HEK293 (cell line): Measurements from ENCODE around the gene PGBD5.

ENCODE experiments used
- CTCF ChIA-PET: fragments of 350-600 bp; formaldehyde crosslinking; extraction: SDS; loops from one replicate; lab custom pipeline; 2021; ENCODE audit warnings: antibody characterized with exemption; lab: Yijun Ruan, JAX
- POLR2A ChIA-PET: fragments of 300-600 bp; formaldehyde crosslinking; extraction: SDS; loops from one replicate; lab custom pipeline; 2020; ENCODE audit warnings: antibody characterized with exemption, inconsistent platforms; lab: Yijun Ruan, JAX
- H3K27ac ChIP-seq: fragments of 200-500 bp; sonication (Bioruptor generic); 2 replicates; pipeline ENCODE4 v1.5.1; 2014; ENCODE audit warnings: low read depth, low read length, control low read depth, inconsistent platforms; ENCODE audit errors: extremely low read depth
- H3K36me3 ChIP-seq, 2 experiments: fragments of 200-500 bp in 1 of 2; sonication (Bioruptor generic) in 1 of 2; 1 replicate in 1 of 2; 2 replicates in 1 of 2; pipeline ENCODE4 v1.5.1; 2014 to 2017; ENCODE audit warnings: inconsistent platforms in 2 of 2, low read length in 2 of 2; ENCODE audit not compliant: control insufficient read depth in 2 of 2, insufficient read depth in 1 of 2
- H3K4me1 ChIP-seq: fragments of 200-500 bp; sonication (Bioruptor generic); 2 replicates; pipeline ENCODE4 v1.5.1; 2014; ENCODE audit warnings: mild to moderate bottlenecking, low read length, inconsistent platforms; ENCODE audit not compliant: control insufficient read depth, insufficient read depth
- H3K4me3 ChIP-seq: 2 replicates; pipeline ENCODE4 v1.5.1; 2011; ENCODE audit warnings: low read depth, mild to moderate bottlenecking, control low read depth, low read length, moderate library complexity
- H3K9me3 ChIP-seq: fragments of 200-500 bp; sonication (Bioruptor generic); 2 replicates; pipeline ENCODE4 v1.5.1; 2014; ENCODE audit warnings: low read depth, low read length, inconsistent platforms; ENCODE audit not compliant: control insufficient read depth, insufficient read depth
- FEZF1 ChIP-seq: fragments of 450-650 bp; formaldehyde crosslinking; IDR thresholded peaks from 2 replicates; pipeline ENCODE4 v1.5.1; 2016; ENCODE audit warnings: missing biosample characterization, missing genetic modification characterization
- GFI1B ChIP-seq: fragments of 450-650 bp; formaldehyde crosslinking; IDR thresholded peaks from 2 replicates; pipeline ENCODE4 v1.5.1; 2016; ENCODE audit warnings: missing biosample characterization, missing genetic modification characterization
- HOXC10 ChIP-seq: sonication (generic); formaldehyde crosslinking; IDR thresholded peaks from 2 replicates; pipeline ENCODE4 v1.8.1; 2023; ENCODE audit warnings: mild to moderate bottlenecking, missing genetic modification reagents
- KLF7 ChIP-seq: fragments of 450-650 bp; formaldehyde crosslinking; IDR thresholded peaks from 2 replicates; pipeline ENCODE4 v1.5.1; 2016; ENCODE audit warnings: missing biosample characterization, missing genetic modification characterization, borderline replicate concordance
- OSR2 ChIP-seq: fragments of 450-650 bp; formaldehyde crosslinking; IDR thresholded peaks from 2 replicates; pipeline ENCODE4 v1.5.1; 2016; ENCODE audit warnings: missing biosample characterization, missing genetic modification characterization
- SCRT1 ChIP-seq: fragments of 450-650 bp; formaldehyde crosslinking; IDR thresholded peaks from 2 replicates; pipeline ENCODE4 v1.5.1; 2016; ENCODE audit warnings: missing biosample characterization, missing genetic modification characterization, borderline replicate concordance
- SP2 ChIP-seq: fragments of 450-650 bp; formaldehyde crosslinking; IDR thresholded peaks from 2 replicates; pipeline ENCODE4 v1.5.1; 2016; ENCODE audit warnings: missing biosample characterization, missing genetic modification characterization
- ZNF121 ChIP-seq: fragments of 450-650 bp; formaldehyde crosslinking; IDR thresholded peaks from 2 replicates; pipeline ENCODE4 v1.5.1; 2016; ENCODE audit warnings: missing biosample characterization, missing genetic modification characterization
- ZNF133 ChIP-seq: fragments of 450-650 bp; formaldehyde crosslinking; IDR thresholded peaks from 2 replicates; pipeline ENCODE4 v1.5.1; 2016; ENCODE audit warnings: missing biosample characterization, missing genetic modification characterization
- ZNF155 ChIP-seq: fragments of 450-650 bp; formaldehyde crosslinking; IDR thresholded peaks from 2 replicates; pipeline ENCODE4 v1.5.1; 2016; ENCODE audit warnings: missing biosample characterization, missing genetic modification characterization
- ZNF174 ChIP-seq: fragments of 450-650 bp; formaldehyde crosslinking; IDR thresholded peaks from 2 replicates; pipeline ENCODE4 v1.5.0; 2017; ENCODE audit warnings: missing biosample characterization, mild to moderate bottlenecking, missing genetic modification characterization
- ZNF248 ChIP-seq: fragments of 450-650 bp; formaldehyde crosslinking; IDR thresholded peaks from 2 replicates; pipeline ENCODE4 v1.5.1; 2017; ENCODE audit warnings: missing biosample characterization, missing genetic modification characterization
- ZNF433 ChIP-seq: fragments of 450-650 bp; formaldehyde crosslinking; IDR thresholded peaks from 2 replicates; pipeline ENCODE4 v1.5.1; 2016; ENCODE audit warnings: missing biosample characterization, missing genetic modification characterization, low read depth
- ZNF473 ChIP-seq: fragments of 450-650 bp; formaldehyde crosslinking; IDR thresholded peaks from 2 replicates; pipeline ENCODE4 v1.5.1; 2017; ENCODE audit warnings: missing biosample characterization, missing genetic modification characterization
- ZNF501 ChIP-seq: fragments of 450-650 bp; formaldehyde crosslinking; IDR thresholded peaks from 2 replicates; pipeline ENCODE4 v1.5.1; 2016; ENCODE audit warnings: missing biosample characterization, missing genetic modification characterization
- ZNF529 ChIP-seq: fragments of 450-650 bp; formaldehyde crosslinking; IDR thresholded peaks from 2 replicates; pipeline ENCODE4 v1.5.1; 2017; ENCODE audit warnings: missing genetic modification characterization, missing biosample characterization; ENCODE audit not compliant: insufficient replicate concordance
- ZNF558 ChIP-seq: fragments of 450-650 bp; formaldehyde crosslinking; IDR thresholded peaks from 2 replicates; pipeline ENCODE4 v1.5.1; 2016; ENCODE audit warnings: missing biosample characterization, missing genetic modification characterization
- ZNF561 ChIP-seq: fragments of 450-650 bp; IDR thresholded peaks from 2 replicates; pipeline ENCODE4 v1.5.1; 2018; ENCODE audit warnings: missing biosample characterization, missing genetic modification characterization, borderline replicate concordance
- ZNF600 ChIP-seq: fragments of 450-650 bp; formaldehyde crosslinking; IDR thresholded peaks from 2 replicates; pipeline ENCODE4 v1.5.1; 2016; ENCODE audit warnings: missing biosample characterization, missing genetic modification characterization
- ZNF654 ChIP-seq: fragments of 450-650 bp; formaldehyde crosslinking; IDR thresholded peaks from 2 replicates; pipeline ENCODE4 v1.5.1; 2016; ENCODE audit warnings: low read depth, missing biosample characterization, missing genetic modification characterization
- TF ChIP-seq, protein P1 (sequence below): fragments of 450-650 bp; formaldehyde crosslinking; IDR thresholded peaks from 2 replicates; pipeline ENCODE4 v1.5.1; 2016; ENCODE audit warnings: missing biosample characterization, missing genetic modification characterization
- TF ChIP-seq, protein P2 (sequence below): fragments of 450-650 bp; formaldehyde crosslinking; IDR thresholded peaks from 2 replicates; pipeline ENCODE4; 2016; ENCODE audit warnings: missing biosample characterization, missing genetic modification characterization
- TF ChIP-seq, protein P3 (sequence below): fragments of 450-650 bp; formaldehyde crosslinking; IDR thresholded peaks from 2 replicates; pipeline ENCODE4 v1.5.1; 2016; ENCODE audit warnings: missing biosample characterization, missing genetic modification characterization
- TF ChIP-seq, protein P4 (sequence below): fragments of 450-650 bp; IDR thresholded peaks from 2 replicates; pipeline ENCODE4 v1.5.1; 2018; ENCODE audit warnings: missing biosample characterization, mild to moderate bottlenecking, missing genetic modification characterization
- TF ChIP-seq, protein P5 (sequence below): fragments of 450-650 bp; formaldehyde crosslinking; optimal IDR thresholded peaks from 2 replicates; pipeline ENCODE3; 2016; ENCODE audit warnings: missing biosample characterization, mild to moderate bottlenecking, missing genetic modification characterization
- TF ChIP-seq, protein P6 (sequence below): fragments of 450-650 bp; formaldehyde crosslinking; IDR thresholded peaks from 2 replicates; pipeline ENCODE4 v1.5.1; 2016; ENCODE audit warnings: missing biosample characterization, missing genetic modification characterization
- TF ChIP-seq, protein P7 (sequence below): fragments of 450-650 bp; formaldehyde crosslinking; IDR thresholded peaks from 2 replicates; pipeline ENCODE4 v1.5.1; 2016; ENCODE audit warnings: missing biosample characterization, missing genetic modification characterization

Gene PGBD5

DNA sequence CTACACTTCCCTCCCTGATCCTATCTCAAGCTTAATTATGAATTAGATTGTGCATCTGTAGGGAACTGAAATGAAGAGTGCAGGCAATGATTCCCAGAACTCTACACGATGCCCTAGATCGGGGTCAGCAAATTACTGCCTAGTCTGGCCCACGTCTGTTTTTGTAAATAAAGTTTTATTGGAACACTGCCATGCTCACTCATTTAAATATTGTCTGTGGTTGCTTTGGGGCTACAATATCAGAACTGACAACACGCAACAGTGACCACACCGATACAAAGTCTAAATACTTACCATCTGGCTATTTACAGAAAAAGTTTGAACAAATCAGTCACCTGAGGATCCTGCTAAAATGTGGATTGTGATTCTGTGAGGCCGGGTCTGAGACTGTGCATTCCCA, 74.1 kb downstream of the PGBD5 start:
- Histone ChIP-seq H3K4me3 (no peak overlapping the region), H3K4me1 (no peaks in the 10 kb centered on the region), H3K27ac (no peak overlapping the region), H3K36me3 (peaks cover 0 to 7% of the 10 kb centered on the region in 2 experiments; a peak in 1 of 3 replicates), H3K9me3 (no peaks in the 10 kb centered on the region)
- ChIA-PET CTCF (no interaction called here), POLR2A (no interaction called here)
- no peak for TF ChIP-seq ZNF558
- TF ChIP-seq ZNF473 (tag by site-specific recombination): no peak
- TF ChIP-seq ZNF155: no peak
- TF ChIP-seq SP2 (tag by site-specific recombination): no peak
- no peak for TF ChIP-seq GFI1B (tag by site-specific recombination)
- TF ChIP-seq, protein P1, sequence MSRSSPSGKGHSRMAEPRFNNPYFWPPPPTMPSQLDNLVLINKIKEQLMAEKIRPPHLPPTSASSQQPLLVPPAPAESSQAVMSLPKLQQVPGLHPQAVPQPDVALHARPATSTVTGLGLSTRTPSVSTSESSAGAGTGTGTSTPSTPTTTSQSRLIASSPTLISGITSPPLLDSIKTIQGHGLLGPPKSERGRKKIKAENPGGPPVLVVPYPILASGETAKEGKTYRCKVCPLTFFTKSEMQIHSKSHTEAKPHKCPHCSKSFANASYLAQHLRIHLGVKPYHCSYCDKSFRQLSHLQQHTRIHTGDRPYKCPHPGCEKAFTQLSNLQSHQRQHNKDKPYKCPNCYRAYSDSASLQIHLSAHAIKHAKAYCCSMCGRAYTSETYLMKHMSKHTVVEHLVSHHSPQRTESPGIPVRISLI: no peak
- no peak for TF ChIP-seq SCRT1 (tag by site-specific recombination)
- no peak for TF ChIP-seq ZNF561 (tag by site-specific recombination)
- no peak for TF ChIP-seq KLF7 (tag by site-specific recombination)
- no peak for TF ChIP-seq ZNF121 (tag by site-specific recombination)
- TF ChIP-seq ZNF600 (tag by site-specific recombination): no peak
- no peak for TF ChIP-seq ZNF248 (tag by site-specific recombination)
- TF ChIP-seq, protein P2, sequence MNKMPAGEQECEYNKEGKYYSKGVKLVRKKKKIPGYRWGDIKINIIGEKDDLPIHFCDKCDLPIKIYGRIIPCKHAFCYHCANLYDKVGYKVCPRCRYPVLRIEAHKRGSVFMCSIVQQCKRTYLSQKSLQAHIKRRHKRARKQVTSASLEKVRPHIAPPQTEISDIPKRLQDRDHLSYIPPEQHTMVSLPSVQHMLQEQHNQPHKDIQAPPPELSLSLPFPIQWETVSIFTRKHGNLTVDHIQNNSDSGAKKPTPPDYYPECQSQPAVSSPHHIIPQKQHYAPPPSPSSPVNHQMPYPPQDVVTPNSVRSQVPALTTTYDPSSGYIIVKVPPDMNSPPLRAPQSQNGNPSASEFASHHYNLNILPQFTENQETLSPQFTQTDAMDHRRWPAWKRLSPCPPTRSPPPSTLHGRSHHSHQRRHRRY (tag by site-specific recombination): no peak
- no peak for TF ChIP-seq ZNF174 (tag by site-specific recombination)
- TF ChIP-seq, protein P3, sequence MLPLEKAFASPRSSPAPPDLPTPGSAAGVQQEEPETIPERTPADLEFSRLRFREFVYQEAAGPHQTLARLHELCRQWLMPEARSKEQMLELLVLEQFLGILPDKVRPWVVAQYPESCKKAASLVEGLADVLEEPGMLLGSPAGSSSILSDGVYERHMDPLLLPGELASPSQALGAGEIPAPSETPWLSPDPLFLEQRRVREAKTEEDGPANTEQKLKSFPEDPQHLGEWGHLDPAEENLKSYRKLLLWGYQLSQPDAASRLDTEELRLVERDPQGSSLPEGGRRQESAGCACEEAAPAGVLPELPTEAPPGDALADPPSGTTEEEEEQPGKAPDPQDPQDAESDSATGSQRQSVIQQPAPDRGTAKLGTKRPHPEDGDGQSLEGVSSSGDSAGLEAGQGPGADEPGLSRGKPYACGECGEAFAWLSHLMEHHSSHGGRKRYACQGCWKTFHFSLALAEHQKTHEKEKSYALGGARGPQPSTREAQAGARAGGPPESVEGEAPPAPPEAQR (tag by site-specific recombination): no peak

DNA sequence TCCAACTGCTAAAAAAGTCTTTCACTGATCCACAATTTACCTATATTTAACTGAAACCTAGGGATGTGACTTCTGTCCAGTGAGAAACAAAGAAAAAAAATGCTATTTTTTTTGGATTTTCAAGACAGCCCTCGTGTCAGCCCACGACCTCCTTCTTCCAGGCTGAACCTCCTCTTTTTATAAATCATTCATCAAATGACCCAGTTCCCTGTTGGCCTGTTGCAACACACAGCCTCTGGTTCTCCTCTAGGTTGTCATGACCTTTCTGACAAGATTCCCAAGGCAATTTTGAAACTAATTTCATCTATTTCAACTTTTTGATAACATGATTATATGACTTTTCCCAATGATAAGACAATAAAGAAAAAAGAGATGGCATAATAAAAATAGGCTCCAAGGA, 74.6 kb downstream of the PGBD5 start:
- no peaks in the 10 kb centered on the region for H3K9me3 ChIP-seq
- no peak overlapping the region for H3K4me3 ChIP-seq
- no peak overlapping the region for H3K27ac ChIP-seq
- CTCF ChIA-PET: no interaction called here
- POLR2A ChIA-PET: no interaction called here
- peaks cover 0 to 7% of the 10 kb centered on the region in 2 experiments; a peak in 1 of 3 replicates for H3K36me3 ChIP-seq
- H3K4me1 ChIP-seq: no peaks in the 10 kb centered on the region
- no peak for TF ChIP-seq OSR2 (tag by site-specific recombination)
- no peak for TF ChIP-seq ZNF473 (tag by site-specific recombination)
- TF ChIP-seq, protein P4, sequence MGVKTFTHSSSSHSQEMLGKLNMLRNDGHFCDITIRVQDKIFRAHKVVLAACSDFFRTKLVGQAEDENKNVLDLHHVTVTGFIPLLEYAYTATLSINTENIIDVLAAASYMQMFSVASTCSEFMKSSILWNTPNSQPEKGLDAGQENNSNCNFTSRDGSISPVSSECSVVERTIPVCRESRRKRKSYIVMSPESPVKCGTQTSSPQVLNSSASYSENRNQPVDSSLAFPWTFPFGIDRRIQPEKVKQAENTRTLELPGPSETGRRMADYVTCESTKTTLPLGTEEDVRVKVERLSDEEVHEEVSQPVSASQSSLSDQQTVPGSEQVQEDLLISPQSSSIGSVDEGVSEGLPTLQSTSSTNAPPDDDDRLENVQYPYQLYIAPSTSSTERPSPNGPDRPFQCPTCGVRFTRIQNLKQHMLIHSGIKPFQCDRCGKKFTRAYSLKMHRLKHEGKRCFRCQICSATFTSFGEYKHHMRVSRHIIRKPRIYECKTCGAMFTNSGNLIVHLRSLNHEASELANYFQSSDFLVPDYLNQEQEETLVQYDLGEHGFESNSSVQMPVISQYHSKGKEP: no peak
- TF ChIP-seq, protein P5, sequence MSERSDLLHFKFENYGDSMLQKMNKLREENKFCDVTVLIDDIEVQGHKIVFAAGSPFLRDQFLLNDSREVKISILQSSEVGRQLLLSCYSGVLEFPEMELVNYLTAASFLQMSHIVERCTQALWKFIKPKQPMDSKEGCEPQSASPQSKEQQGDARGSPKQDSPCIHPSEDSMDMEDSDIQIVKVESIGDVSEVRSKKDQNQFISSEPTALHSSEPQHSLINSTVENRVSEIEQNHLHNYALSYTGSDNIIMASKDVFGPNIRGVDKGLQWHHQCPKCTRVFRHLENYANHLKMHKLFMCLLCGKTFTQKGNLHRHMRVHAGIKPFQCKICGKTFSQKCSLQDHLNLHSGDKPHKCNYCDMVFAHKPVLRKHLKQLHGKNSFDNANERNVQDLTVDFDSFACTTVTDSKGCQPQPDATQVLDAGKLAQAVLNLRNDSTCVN (tag by site-specific recombination): no peak
- TF ChIP-seq, protein P6, sequence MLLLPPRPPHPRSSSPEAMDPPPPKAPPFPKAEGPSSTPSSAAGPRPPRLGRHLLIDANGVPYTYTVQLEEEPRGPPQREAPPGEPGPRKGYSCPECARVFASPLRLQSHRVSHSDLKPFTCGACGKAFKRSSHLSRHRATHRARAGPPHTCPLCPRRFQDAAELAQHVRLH (tag by site-specific recombination): no peak
- no peak for TF ChIP-seq ZNF529 (tag by site-specific recombination)
- TF ChIP-seq ZNF433 (tag by site-specific recombination): no peak
- no peak for TF ChIP-seq ZNF654 (tag by site-specific recombination)
- TF ChIP-seq FEZF1 (tag by site-specific recombination): no peak
- TF ChIP-seq, protein P7, sequence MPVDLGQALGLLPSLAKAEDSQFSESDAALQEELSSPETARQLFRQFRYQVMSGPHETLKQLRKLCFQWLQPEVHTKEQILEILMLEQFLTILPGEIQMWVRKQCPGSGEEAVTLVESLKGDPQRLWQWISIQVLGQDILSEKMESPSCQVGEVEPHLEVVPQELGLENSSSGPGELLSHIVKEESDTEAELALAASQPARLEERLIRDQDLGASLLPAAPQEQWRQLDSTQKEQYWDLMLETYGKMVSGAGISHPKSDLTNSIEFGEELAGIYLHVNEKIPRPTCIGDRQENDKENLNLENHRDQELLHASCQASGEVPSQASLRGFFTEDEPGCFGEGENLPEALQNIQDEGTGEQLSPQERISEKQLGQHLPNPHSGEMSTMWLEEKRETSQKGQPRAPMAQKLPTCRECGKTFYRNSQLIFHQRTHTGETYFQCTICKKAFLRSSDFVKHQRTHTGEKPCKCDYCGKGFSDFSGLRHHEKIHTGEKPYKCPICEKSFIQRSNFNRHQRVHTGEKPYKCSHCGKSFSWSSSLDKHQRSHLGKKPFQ (tag by site-specific recombination): no peak
- TF ChIP-seq SP2 (tag by site-specific recombination): no peak
- TF ChIP-seq ZNF501 (tag by site-specific recombination): no peak
- TF ChIP-seq ZNF133 (tag by site-specific recombination): no peak
- TF ChIP-seq HOXC10 (CRISPR knock-in tag): no peak
